B cell (primary cell): ENCODE measurements around the gene C1GALT1C1.

Source experiments
- EZH2 ChIP-seq: IDR thresholded peaks from 2 replicates; pipeline ENCODE4 v1.6.1; 2012; ENCODE audit warnings: borderline replicate concordance, low read depth, mild to moderate bottlenecking, moderate library complexity, low read length; ENCODE audit not compliant: insufficient read depth, poor library complexity, severe bottlenecking
- TF ChIP-seq, protein P1 (sequence below): fragments of 200-600 bp; IDR thresholded peaks from one replicate; pipeline ENCODE4 v1.8.0; 2022; ENCODE audit warnings: antibody characterized with exemption, mild to moderate bottlenecking

DNA sequence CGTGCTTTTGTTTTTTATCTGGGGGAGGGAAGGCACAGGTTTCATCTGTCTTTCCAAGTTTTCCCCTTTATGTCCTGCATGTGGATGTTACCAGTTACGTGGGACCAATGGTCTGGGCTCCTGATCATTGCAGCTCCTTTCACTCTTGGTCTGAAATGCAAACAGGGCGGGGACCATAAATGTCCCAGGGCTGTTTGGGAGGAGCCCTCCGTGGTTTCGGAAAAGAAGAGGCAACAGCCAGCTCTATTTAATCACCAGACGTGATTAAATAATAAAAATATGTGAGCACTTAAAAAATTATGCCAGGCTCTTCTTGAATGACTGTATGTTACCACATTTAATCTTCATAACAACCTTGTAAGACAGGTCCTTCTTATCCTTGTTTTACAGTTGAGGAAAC is 30.8 kb upstream of the C1GALT1C1 start:
- TF ChIP-seq, protein P1, sequence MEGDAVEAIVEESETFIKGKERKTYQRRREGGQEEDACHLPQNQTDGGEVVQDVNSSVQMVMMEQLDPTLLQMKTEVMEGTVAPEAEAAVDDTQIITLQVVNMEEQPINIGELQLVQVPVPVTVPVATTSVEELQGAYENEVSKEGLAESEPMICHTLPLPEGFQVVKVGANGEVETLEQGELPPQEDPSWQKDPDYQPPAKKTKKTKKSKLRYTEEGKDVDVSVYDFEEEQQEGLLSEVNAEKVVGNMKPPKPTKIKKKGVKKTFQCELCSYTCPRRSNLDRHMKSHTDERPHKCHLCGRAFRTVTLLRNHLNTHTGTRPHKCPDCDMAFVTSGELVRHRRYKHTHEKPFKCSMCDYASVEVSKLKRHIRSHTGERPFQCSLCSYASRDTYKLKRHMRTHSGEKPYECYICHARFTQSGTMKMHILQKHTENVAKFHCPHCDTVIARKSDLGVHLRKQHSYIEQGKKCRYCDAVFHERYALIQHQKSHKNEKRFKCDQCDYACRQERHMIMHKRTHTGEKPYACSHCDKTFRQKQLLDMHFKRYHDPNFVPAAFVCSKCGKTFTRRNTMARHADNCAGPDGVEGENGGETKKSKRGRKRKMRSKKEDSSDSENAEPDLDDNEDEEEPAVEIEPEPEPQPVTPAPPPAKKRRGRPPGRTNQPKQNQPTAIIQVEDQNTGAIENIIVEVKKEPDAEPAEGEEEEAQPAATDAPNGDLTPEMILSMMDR = no peak
- no peak for TF ChIP-seq EZH2
